ENCODE results near the gene PCLAF.
"Not testable (repeated sequence)": the region's sequence is repeated elsewhere in the genome, so short reads cannot be mapped to it uniquely, and the experiment has no call there.

PCLAF gene

GRCh38 chr15:64381000-64381751 is at the start of gene PCLAF:
PCLAF (minus strand) TSS chr15:64381441; CDS start chr15:64381371, 70 bp downstream.
- peak; percentile 91 for DNase-seq

DNA sequence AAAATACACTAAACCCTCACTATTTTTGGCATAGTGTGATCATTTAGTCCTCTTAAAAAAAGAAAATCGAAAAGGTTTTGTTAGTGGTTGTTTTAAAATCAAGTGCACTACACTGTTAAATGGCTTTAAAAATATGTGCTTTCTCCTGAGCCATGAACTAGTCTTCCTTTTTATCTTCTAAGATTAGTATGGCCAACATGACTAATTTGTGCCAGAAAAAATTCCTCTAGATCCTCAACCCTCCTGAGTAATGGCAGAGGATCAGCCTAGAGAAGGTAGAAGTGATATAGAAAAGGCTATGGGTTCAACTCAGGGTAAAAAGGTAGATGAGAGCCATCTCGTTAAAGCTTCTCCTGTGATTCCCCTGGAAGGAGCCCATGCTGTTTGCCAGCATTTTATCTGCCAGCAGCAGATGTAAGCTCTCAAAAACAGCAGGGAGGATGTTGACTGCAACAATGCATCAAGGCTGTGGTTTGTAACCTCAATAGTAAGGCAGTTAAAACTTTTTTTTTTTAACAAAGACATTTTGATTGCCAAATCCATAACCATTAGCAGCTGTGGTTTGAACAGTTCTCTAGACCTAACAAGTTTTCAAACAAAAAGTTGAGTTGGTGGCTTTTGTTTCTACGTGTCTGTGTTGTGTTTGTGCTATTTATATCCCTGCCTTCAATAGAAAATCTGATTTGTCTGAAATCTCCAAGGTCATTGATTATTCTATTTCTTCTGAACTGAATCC is 48.9 kb upstream of the PCLAF start:
- DNase-seq = peak in 1 of 2 donors; percentile 15

DNA sequence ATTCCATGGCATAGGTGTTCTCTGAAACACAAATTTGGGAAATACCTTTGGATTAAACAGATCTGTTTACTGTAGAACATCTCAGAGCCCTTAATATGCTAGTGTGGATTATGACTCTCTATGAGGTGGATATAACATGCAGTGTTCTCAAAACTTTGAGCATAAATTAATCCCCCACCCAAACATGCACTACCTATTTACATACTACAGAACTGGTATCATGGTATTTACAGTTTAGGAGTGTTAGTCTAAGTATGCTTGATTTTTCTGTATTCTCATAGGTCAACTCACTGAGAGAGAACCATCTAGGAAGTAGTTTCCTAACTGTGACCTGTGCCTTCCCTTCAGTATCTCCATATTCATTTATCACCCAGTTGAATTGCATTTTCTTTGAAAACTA is 48.2 kb upstream of the PCLAF start:
- DNase-seq = no peak

GRCh38 chr15:64426845-64427465 is 45.7 kb upstream of the PCLAF start:
- no peak for DNase-seq

- no peak for DNase-seq
Measured at GRCh38 chr15:64425221-64425620, 44.0 kb upstream of the PCLAF start.

- DNase-seq = no peak
Measured at GRCh38 chr15:64423970-64424369, 42.7 kb upstream of the PCLAF start.

GRCh38 chr15:64422697-64423096 is 41.5 kb upstream of the PCLAF start:
- no peak for DNase-seq

DNA sequence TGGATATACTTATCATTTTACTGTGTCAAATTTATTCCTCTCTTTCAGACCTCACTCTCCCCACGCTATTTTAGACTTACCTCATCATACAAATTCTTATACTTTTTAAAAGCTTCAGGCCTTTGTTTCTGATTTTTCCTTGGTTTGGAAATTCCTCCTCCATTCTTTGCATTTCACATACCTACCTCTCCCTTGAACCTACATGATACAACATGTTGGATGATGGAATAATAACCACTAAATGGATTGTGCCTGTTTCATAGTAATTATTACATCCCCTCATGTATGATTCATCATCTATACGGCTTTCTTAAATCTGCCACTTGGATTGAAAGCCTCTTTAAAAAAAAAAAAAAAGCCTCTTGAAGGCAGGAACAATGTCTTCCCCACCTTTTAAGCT is 31.0 kb upstream of the PCLAF start:
- DNase-seq = no peak

DNA sequence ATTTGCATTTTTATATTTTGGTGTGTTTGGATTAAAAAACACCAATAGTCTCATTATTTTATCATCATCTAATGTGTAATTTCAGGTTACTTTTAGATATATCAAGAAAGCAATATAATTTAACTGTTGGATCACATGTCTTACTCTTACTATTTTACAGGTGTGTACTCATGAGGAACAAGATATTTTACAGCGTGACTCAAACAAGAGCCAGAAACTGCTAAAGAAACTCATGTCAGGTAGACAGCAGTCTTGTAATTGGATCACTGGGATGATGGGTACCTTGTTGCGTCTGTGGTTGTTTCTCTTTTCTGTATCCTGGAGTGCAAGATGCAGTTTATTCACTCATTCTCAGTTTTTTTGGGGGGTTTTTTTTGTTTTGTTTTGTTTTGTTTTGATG is 19.3 kb upstream of the PCLAF start:
- DNase-seq = no peak

DNA sequence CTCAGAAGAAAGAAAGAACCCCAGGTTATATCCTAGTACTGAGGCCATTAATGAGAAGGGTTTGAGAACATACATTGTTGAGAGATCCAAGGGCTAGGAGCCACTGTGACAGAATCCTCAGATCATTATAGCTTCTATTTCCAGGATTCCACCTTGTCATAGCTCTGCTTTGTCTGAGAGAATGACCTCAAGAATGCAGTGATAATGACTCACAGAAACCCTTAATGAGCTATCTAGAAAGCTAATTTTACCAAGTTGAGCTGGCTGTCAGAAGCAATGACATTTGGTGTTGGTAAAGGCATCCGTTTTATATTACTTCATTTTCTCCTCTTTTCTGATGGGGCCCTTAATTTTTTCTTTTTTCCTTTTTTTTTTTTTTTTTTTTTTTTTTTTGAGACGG is 17.3 kb upstream of the PCLAF start:
- no peak for DNase-seq

- no peak for DNase-seq
Measured at GRCh38 chr15:64396789-64397188, 15.5 kb upstream of the PCLAF start.

- not testable (repeated sequence) for DNase-seq
Measured at GRCh38 chr15:64392471-64392870, 11.2 kb upstream of the PCLAF start.

DNA sequence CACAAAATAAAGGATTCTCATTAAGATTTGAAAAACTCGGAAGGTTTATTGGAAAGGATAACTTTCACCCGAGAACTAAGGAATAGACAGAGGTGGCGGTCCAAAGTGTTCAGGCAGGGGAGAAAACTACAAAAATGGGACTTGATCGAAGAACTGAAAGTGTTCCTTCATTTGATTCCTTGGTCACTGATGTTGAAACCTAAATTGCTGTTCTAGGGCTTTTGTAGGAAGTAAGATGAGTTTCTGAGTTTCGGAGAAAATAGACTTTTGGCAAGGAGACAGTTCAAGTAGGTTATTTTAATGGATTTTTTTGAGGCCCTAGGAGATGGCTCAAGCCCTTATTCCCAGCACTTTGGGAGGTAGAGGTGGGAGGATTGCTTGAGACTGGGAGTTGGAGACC is 7.8 kb upstream of the PCLAF start:
- no peak for DNase-seq

GRCh38 chr15:64387562-64388168 is 6.4 kb upstream of the PCLAF start, which contains the start of gene TRIP4:
TRIP4 (plus strand) TSS chr15:64387836; CDS start chr15:64387864, 28 bp downstream.
- peak; percentile 93 to 95 for DNase-seq

DNA sequence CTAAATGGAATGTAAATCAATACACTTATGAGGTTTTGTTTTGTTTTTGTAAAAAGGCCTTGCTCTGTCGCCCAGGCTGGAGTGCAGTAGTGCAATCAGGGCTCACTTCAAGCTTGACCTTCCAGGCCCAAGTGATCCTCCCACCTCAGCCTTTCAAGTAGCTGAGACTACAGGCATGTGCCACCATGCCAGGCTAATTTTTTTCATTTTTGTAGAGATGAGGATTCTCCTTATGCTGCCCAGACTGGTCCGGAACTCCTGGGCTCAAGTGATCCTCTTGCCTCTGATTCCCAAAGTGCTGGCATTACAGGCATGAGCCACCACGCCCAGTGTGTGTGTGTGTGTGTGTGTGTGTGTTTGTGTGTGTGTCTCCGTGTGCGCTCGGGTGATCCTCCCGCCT is 5.0 kb upstream of the PCLAF start:
- no peak for DNase-seq

- DNase-seq = no peak
Measured at GRCh38 chr15:64383760-64384159, 2.5 kb upstream of the PCLAF start.

DNA sequence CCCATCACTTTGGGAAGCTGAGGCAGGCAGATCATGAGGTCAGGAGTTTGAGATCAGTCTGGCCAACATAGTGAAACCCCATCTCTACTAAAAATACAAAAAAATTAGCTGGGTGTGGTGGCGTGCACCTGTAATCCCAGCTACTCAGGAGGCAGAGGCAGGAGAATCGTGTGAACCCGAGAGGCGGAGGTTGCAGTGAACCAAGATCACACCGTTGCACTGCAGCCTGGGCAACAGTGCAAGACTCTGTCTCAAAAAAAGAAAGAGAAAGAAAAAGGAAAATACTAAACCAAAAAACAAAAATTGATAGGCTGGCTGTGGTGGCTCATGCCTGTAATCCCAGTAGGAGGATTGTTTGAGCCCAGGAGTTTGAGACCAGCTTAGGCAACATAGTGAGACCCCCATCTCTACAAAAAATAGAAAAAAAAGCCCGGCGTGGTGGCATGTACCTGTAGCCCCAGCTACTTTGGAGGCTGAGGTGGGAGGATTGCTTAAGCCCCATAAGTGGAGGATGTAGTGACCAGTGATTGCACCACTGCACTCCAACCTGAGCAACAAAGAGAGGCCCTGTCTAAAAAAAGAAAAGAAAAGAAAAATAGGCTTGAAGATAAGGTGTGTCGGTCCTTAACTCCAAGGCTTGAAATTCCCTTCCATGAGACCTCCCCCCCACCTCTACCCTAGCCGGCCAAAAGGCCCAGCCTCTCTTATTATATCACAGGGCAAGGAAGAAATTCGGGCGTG is 941 bp downstream of the PCLAF start:
- DNase-seq = not testable (repeated sequence)

DNA sequence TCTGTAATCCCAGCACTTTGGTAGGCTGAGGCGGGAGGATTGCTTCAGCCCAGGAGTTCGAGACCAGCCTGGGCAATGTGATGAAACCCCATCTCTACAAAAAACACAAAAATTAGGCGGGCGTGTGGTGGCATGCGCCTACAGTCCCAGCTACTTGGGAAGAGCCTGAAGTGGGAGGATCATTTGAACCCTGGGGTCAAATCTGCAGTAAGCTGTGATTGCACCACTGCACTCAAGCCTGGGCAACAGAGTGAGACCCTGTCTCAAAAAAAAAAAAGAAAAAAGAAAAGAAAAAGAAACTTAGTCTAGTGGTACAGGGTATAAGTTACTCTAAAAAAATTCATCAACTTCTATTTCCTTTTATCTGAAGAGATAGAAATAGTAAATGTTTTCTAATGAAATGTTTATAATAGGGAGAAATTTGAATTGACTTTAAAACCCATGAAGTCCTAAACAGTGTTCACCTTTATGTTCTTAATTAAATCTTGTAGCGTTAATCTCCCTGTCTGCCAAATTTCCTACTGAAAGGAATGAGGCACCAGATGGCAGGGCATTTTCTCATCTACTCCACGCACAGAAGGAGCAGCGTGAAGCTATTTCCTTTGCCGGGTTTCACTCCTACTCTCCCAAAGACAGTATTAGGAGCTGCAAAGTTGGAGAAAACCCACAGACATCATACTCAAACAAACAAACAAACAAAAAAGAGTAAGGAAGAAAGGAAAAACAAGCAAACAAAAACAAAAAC is 1.9 kb downstream of the PCLAF start:
- no peak for DNase-seq

- DNase-seq = no peak
Measured at GRCh38 chr15:64373360-64373759, 7.9 kb downstream of the PCLAF start.

- not testable (repeated sequence) for DNase-seq
Measured at GRCh38 chr15:64371383-64371782, 9.9 kb downstream of the PCLAF start.

GRCh38 chr15:64369078-64369607 is 12.1 kb downstream of the PCLAF start:
- DNase-seq = no peak

DNA sequence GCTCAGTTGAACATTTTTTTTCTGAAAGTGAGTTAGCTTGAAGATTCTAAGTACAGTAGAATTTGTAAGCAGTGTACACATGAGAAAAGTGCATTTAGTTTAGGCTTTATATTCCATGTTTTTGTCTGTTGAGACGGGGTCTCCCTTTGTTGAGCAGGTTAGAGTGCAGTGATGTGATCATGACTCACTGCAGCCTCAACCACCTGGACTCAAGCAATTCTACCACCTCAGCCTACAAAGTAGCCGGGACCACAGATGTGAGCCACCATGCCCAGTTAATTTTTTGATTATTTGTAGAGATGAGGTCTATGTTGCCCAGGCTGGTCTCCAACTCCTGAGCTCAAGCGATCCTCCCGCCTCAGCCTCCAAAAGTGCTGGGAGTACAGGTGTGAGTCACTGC is 20.0 kb downstream of the PCLAF start:
- no peak for DNase-seq
